Measurements from ENCODE around the gene HOOK2.

HOOK2 gene

DNA sequence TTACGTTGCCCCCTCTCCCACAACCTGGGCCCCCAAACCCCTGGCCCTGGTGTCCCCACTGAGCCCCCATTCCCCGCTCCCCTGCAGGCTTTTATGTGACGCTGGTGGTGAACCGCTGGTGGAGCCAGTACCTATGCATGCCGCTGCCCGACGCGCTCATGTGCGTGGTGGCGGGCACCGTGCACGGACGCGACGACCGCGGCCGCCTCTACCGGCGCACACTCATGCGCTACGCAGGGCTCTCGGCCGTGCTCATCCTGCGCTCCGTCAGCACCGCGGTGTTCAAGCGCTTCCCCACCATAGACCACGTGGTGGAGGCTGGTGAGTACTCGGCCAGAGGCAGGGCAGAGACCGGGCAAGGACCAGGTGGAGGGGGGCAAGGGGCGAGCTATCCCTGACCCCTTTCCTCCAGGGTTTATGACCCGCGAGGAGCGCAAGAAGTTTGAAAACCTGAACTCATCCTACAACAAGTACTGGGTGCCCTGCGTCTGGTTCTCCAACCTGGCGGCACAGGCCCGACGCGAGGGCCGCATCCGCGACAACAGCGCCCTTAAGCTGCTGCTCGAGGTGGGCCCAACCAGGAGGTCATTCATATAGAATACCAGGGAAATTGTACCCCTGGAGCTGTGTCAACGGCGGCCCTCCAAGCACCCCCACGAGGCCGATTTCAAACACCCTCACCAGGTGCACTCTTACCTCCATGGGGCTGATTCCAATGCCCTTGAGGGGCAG, 20.7 kb downstream of the HOOK2 start:
- TF ChIP-seq, protein P1, sequence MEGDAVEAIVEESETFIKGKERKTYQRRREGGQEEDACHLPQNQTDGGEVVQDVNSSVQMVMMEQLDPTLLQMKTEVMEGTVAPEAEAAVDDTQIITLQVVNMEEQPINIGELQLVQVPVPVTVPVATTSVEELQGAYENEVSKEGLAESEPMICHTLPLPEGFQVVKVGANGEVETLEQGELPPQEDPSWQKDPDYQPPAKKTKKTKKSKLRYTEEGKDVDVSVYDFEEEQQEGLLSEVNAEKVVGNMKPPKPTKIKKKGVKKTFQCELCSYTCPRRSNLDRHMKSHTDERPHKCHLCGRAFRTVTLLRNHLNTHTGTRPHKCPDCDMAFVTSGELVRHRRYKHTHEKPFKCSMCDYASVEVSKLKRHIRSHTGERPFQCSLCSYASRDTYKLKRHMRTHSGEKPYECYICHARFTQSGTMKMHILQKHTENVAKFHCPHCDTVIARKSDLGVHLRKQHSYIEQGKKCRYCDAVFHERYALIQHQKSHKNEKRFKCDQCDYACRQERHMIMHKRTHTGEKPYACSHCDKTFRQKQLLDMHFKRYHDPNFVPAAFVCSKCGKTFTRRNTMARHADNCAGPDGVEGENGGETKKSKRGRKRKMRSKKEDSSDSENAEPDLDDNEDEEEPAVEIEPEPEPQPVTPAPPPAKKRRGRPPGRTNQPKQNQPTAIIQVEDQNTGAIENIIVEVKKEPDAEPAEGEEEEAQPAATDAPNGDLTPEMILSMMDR (conservative IDR thresholded peaks at IDR 0.05; ENCODE audit: low read depth, low read length): no peak
- no peak overlapping the region for H3K4me3 ChIP-seq (IDR thresholded peaks at IDR 0.05; ENCODE audit: insufficient read depth, low read depth, low read length)
- no peaks in the 10 kb centered on the region for H4K20me1 ChIP-seq (ENCODE audit: insufficient read depth)
- H2AFZ ChIP-seq (ENCODE audit: low read depth): no peak overlapping the region
- peaks cover 81% of the 10 kb centered on the region for H3K27me3 ChIP-seq (ENCODE audit: insufficient read depth, low read depth)
- H3K9ac ChIP-seq: no peak overlapping the region
- no peaks in the 10 kb centered on the region for H3K4me1 ChIP-seq (ENCODE audit: low read depth, poor library complexity, severe bottlenecking)
- no peak overlapping the region for H3K4me2 ChIP-seq
- no peaks in the 10 kb centered on the region for H3K79me2 ChIP-seq (ENCODE audit: insufficient read depth, low read depth)
- no peaks in the 10 kb centered on the region for H3K36me3 ChIP-seq (ENCODE audit: insufficient read depth)
- H3K27ac ChIP-seq: no peak overlapping the region

DNA sequence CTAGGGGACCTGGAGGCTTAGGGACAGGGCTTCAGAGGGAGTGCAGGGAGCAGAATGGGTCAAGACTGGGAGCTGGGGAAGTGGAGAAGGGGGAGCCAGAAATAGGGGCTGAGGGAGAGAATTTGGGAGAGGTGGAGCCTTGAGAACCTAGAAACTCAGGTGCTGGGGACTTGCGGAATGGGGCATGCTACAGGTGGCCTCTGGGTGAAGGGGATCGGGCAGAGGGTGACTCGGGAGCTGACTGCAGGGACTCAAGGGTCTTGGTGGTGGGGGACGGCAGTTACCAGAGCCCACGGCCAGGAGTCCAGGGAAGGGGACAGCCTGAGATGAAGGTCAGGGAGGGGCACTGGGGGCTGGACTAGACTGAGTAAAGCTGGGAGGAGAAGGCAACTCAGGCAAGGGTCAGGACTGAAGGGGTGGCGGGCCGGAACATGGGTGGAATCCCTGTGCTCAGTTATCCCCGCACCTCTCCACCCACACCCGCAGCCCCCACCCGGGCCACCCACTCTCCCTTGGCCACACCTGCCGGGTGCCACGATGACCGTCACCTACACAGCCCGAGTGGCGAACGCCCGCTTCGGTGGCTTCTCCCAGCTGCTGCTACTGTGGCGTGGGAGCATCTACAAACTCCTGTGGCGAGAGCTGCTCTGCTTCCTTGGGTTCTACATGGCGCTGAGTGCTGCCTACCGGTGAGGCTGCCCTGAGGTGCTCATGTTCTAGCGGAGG, 23.1 kb downstream of the HOOK2 start:
- Histone ChIP-seq H3K36me3 (ENCODE audit: insufficient read depth) (no peaks in the 10 kb centered on the region), H3K27ac (no peak overlapping the region), H3K27me3 (ENCODE audit: insufficient read depth, low read depth) (peaks cover 74% of the 10 kb centered on the region), H3K4me3 (IDR thresholded peaks at IDR 0.05; ENCODE audit: insufficient read depth, low read depth, low read length) (no peak overlapping the region), H3K4me2 (no peak overlapping the region), H2AFZ (ENCODE audit: low read depth) (no peak overlapping the region), H3K9ac (no peak overlapping the region), H3K79me2 (ENCODE audit: insufficient read depth, low read depth) (no peaks in the 10 kb centered on the region), H4K20me1 (ENCODE audit: insufficient read depth) (no peaks in the 10 kb centered on the region), H3K4me1 (ENCODE audit: low read depth, poor library complexity, severe bottlenecking) (no peaks in the 10 kb centered on the region)
- TF ChIP-seq, protein P1 (conservative IDR thresholded peaks at IDR 0.05; ENCODE audit: low read depth, low read length): no peak

DNA sequence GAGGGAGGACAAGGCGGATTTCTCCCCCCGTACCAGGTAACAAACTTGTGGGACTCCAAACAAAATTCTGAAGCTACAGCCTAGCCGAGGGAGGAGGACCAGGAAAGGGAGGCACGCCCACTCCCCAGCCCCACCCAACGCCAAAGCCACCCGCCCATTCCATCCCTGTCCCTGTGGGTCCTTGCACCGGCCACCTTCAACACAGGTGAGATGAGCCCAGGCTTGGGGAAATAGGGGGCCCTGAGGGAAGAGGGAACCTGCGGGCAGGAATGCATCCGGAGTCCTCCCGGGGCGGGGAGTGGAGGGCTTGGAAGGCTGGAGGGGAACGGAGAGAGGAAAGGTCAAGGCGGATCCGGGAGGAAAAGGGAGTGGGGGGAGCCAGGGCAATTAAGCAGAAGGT, 23.7 kb downstream of the HOOK2 start, which contains the start of gene BEST2:
Gene BEST2, plus strand, starts transcription at position 157 of the 400 bp plus-strand sequence. CDS start 802 bp downstream, outside the sequence.
- Histone ChIP-seq H3K79me2 (ENCODE audit: insufficient read depth, low read depth) (no peaks in the 10 kb centered on the region), H4K20me1 (ENCODE audit: insufficient read depth) (no peaks in the 10 kb centered on the region), H3K4me3 (IDR thresholded peaks at IDR 0.05; ENCODE audit: insufficient read depth, low read depth, low read length) (no peak within 1 kb of the TSS), H3K36me3 (ENCODE audit: insufficient read depth) (no peaks in the 10 kb centered on the region), H3K27me3 (ENCODE audit: insufficient read depth, low read depth) (peaks cover 71% of the 10 kb centered on the region), H3K4me2 (no peak within 1 kb of the TSS), H2AFZ (ENCODE audit: low read depth) (no peak within 1 kb of the TSS), H3K9ac (no peak within 1 kb of the TSS), H3K27ac (no peak within 1 kb of the TSS), H3K4me1 (ENCODE audit: low read depth, poor library complexity, severe bottlenecking) (no peaks in the 10 kb centered on the region)
- TF ChIP-seq, protein P1 (conservative IDR thresholded peaks at IDR 0.05; ENCODE audit: low read depth, low read length): no peak

DNA sequence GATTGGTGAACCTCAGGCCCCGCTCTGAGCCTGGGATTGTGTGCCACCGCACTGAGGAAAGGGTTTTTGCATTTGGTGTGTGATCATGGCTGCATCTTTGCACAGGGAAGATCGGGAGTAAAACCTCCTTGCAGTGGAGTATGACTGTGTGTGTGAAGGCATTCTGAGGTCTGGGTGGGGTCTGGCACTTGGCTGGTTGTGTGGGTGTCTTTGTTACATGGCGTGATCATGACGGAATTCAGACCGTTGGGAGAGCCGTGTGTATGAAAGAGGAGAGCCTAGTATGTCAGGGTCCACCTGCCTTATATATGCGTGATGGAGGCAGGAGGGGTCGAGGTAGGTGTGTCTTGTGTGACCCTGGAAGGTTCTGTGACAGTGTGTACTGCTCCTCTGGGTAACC, 24.5 kb downstream of the HOOK2 start:
- no peak overlapping the region for H3K4me2 ChIP-seq
- H3K36me3 ChIP-seq (ENCODE audit: insufficient read depth): no peaks in the 10 kb centered on the region

More for the DNA sequence above, 24.5 kb downstream of the HOOK2 start:
- H4K20me1 ChIP-seq (ENCODE audit: insufficient read depth): no peaks in the 10 kb centered on the region
- H3K79me2 ChIP-seq (ENCODE audit: insufficient read depth, low read depth): no peaks in the 10 kb centered on the region
- H2AFZ ChIP-seq (ENCODE audit: low read depth): no peak overlapping the region
- H3K4me3 ChIP-seq (IDR thresholded peaks at IDR 0.05; ENCODE audit: insufficient read depth, low read depth, low read length): no peak overlapping the region
- no peaks in the 10 kb centered on the region for H3K4me1 ChIP-seq (ENCODE audit: low read depth, poor library complexity, severe bottlenecking)
- TF ChIP-seq, protein P1 (conservative IDR thresholded peaks at IDR 0.05; ENCODE audit: low read depth, low read length): no peak
- H3K27me3 ChIP-seq (ENCODE audit: insufficient read depth, low read depth): peaks cover 63% of the 10 kb centered on the region
- H3K27ac ChIP-seq: no peak overlapping the region
- no peak overlapping the region for H3K9ac ChIP-seq
